ENCODE results near the gene IKZF1.
A peak's percentile ranks its signal among the peaks of the same experiment; 100 is the strongest.

IKZF1 gene

GRCh38 chr7:50304129-50304910 lies at the start of gene IKZF1:
TSS of gene IKZF1 (plus strand) at chr7:50304716. CDS start at chr7:50319062, 14,346 bp downstream.
- peak; percentile 49 for DNase-seq (ENCODE audit: low spot score)

- no peak for DNase-seq (ENCODE audit: low spot score)
These were observed 42.9 kb upstream of the IKZF1 start for GRCh38 chr7:50261593-50261992.

- DNase-seq (ENCODE audit: low spot score) = no peak
These were observed 42.1 kb upstream of the IKZF1 start for GRCh38 chr7:50262446-50262845.

- no peak for DNase-seq (ENCODE audit: low spot score)
These were observed 41.4 kb upstream of the IKZF1 start for GRCh38 chr7:50262916-50263690.

DNA sequence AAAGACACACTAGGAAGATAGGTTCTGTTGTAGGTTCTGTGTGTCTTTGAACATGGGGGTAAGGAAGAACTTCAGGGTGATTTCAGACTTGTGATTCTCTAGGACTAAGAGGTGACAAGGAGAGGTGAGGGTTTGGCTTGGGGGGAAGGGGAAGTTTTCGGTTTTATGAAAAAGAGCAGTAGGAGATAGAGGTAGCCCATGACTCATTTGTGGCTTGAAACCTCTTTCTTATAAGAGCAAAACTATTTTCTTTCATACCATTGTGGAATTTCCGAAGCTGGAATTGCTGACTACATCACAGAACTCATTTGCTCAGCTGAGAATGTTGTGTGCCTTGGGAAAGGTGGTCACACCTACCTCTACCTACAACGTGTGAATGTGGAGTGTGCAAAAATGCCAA lies 39.6 kb upstream of the IKZF1 start:
- DNase-seq (ENCODE audit: low spot score) = no peak

DNA sequence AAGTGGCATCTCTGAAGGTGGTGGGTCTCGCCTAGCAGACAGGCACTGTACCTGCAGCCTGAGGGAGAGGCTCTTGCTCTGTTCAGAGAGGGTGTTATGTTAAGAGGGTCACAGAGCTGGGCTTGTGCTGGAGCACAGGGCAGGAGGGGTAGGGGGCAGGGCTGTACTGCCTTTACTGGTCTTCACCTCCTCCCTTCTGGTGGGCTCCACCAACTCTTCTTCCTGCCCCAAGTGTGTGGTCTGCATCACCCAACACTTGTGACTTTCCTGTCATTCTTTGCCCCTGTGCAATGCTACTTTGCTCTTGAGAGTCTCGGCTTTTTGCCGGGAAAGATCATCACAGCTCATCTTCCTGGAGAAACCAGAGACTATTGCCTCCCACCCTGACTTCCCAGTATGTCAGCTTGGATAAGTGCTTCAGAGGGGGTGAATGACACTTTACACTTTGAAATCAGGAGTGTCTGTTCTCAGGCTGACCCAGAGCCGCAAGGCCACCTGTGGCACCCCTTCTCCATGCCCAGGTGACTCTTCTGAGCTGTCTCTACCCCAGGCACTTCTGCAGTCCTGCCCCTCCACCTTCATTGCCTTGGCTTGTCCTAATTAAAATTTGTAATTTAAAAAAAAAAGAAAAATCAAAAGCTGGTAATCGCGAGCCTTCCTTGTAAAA lies 38.4 kb upstream of the IKZF1 start:
- DNase-seq (ENCODE audit: low spot score) = no peak

DNA sequence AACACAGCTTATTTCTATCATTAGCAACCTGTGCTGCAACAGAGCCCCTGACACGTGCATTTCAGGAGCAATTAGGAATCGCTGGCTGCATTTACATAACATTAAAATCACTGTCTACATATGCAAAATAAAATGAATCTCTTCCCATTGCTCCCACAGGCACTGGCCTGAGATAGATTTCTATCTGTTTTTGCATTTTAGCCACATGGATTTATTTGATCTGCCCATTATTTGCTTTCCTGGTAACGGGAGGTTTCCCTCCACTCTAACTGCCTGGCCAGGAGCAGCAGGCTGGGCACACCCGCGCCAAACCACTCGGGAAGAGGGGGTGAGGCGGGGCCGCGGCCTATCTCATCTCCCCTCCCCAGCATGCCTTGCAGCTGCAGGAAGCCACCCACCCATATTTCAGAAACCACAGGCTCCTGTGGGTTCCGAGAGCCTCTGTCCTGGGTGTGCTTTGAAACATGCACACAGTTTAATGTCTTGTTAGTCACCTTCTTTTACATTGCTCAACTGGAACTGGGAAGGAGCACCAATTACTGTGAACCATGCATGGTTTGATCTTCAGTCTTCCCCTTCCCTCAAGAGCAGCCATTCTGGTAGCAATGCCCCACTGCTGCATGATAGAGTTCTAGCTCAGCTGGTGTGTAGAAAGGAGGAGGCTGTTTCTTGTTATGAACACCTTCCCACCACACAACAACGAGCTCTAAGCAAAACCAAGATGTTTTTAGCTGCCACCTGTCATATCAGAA lies 37.7 kb upstream of the IKZF1 start:
- DNase-seq (ENCODE audit: low spot score) = no peak

DNA sequence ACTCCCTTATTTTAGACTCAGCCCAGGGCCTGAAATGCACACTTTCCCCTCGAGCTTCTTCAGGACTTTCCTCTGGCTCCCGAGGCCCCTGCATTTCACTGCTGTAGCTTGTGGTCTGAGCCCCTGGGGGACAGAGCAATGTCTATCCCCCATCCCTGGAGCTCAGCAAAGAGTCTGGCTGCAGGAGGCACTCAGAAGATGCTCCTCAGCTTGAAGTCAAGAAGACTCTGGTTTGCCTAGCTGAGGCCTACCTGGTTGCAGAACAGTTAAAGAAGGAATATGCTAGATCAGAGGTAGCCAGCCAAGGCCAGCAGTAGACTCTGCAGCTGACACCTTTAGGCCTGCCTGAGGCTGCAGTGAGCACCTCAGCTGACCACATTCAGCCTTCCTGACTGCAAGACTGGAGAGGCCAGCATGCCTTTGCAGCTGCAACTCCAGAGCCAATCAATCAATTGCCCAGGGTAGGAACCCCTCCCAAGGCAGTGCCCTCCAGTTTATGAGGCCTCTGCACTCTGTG lies 36.9 kb upstream of the IKZF1 start:
- DNase-seq (ENCODE audit: low spot score) = no peak

- DNase-seq (ENCODE audit: low spot score) = no peak
These were observed 36.3 kb upstream of the IKZF1 start for GRCh38 chr7:50268223-50268622.

- DNase-seq (ENCODE audit: low spot score) = no peak
These were observed 35.5 kb upstream of the IKZF1 start for GRCh38 chr7:50268990-50269389.

GRCh38 chr7:50270531-50271018 lies 33.9 kb upstream of the IKZF1 start:
- no peak for DNase-seq (ENCODE audit: low spot score)

DNA sequence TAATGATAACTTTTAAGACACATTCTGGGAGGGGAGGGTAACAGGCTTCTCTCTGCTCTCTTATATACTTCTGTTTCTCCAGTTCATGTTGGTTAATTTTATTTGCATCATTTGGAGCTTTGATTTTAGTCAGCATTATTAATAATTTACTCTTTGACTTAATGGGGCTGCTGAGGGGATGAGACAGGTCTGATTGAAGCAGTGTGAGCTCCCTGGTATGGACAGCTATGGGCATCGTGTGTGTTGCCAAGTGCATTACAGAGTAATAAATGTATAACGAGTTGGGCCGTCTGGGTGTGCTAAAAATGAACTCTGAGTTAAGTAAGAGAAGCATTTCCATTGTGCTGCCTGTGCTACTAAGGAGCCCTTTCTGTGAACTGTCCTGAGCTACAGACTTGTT lies 31.7 kb upstream of the IKZF1 start:
- DNase-seq (ENCODE audit: low spot score) = no peak

- DNase-seq (ENCODE audit: low spot score) = no peak
These were observed 31.2 kb upstream of the IKZF1 start for GRCh38 chr7:50273301-50273700.

DNA sequence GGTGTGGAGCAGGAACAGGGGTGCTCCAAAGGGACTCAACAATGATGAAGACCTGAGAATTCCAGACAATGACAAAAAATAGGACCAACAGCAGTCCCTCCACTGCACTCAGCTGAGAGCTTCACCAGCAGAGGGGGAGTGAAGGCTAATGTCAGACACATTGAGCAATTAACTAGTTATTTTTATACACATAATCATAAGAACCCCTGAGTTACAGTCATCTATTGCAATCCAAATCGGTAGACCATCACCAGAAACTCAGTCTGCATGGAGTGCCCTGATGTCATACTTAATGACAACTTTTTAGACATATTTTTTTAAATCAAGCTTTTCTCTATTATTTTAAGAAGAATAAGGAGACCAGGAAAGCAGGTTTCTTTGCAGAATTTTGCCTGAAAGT lies 30.6 kb upstream of the IKZF1 start:
- DNase-seq (ENCODE audit: low spot score) = no peak

- DNase-seq (ENCODE audit: low spot score) = no peak
These were observed 30.2 kb upstream of the IKZF1 start for GRCh38 chr7:50274361-50274760.

- DNase-seq (ENCODE audit: low spot score) = no peak
These were observed 29.1 kb upstream of the IKZF1 start for GRCh38 chr7:50275430-50275829.

GRCh38 chr7:50276483-50276882 lies 28.0 kb upstream of the IKZF1 start:
- DNase-seq (ENCODE audit: low spot score) = no peak

DNA sequence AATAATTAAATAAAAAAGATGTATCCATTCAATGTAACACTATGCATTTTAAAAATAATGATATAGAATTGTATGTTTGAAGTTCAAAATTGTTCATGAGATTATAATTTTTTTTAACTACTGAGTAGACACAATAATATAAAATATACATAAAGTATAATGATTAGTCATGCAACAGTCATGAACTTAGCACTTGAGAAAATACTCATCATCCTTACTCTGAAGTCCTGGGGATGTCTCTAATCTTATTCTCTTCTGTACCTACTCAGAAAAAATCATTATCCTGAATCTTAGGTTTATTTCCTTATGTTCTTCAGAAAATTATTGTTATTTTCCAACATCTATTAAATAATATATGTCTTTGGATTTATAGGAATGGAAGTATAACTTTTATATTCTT lies 26.4 kb upstream of the IKZF1 start:
- no peak for DNase-seq (ENCODE audit: low spot score)

- DNase-seq (ENCODE audit: low spot score) = no peak
These were observed 22.7 kb upstream of the IKZF1 start for GRCh38 chr7:50281680-50282445.

DNA sequence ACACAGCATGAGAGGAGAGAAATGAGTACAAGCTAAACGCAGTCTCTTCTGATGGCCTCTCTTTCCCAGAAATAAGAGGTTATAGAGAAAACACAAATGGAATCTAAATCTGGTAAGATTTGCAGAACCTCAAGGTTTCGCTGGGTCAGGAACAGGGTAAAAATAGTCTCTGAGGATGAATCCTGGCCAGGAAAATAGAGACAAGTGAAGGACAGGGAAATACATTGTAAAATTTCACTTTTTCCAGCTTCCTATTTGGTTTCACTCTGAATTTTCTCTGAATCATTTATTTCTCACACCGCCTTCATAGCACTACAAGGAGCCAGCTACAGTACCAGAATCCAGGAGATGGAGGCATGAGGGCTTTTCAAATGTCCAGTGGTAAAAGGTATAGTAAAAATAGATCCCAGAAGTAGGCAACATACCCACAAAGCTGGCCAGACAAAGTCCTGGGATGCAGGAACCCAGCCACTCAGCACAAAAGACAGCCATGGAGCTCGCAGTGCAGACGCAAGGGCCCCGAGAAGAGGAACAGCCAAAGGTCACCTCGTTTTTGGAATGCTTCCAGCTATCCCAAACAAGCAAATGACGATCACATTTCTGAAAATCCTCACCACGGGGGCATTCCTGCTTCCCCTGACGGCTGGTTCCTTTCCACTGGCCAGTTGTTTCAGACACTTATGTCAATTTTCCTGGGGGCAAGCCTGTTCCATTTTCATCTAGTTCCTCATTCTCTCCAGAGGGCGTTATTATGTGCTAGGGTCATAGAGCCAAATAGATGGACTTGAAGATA lies 21.5 kb upstream of the IKZF1 start:
- no peak for DNase-seq (ENCODE audit: low spot score)
